ENCODE measurements around the gene MYCBP2. TPM values are rescaled to one million over a fixed set of nuclear protein-coding genes. Genes with fewer than 3 reads are reported as not detected.

The MYCBP2 gene
- total RNA-seq, 1 experiment from 2014 or later, result 22.0 TPM

- TF ChIP-seq CTCF (IDR thresholded peaks at IDR 0.05; ENCODE audit: unreplicated experiment), result no peak
- H3K9me3 Mint-ChIP-seq (ENCODE audit: low read depth, unreplicated experiment), result no peaks in the 10 kb centered on the region
- H3K36me3 Mint-ChIP-seq (ENCODE audit: insufficient read depth, unreplicated experiment), result no peaks in the 10 kb centered on the region
- H3K27ac Mint-ChIP-seq (ENCODE audit: unreplicated experiment), result no peak overlapping the region
- H3K4me1 Mint-ChIP-seq (ENCODE audit: low read depth, unreplicated experiment), result no peaks in the 10 kb centered on the region
- H3K4me3 Mint-ChIP-seq (ENCODE audit: low read depth, unreplicated experiment), result no peak overlapping the region
- intact Hi-C loops (cut with micrococcal nuclease; ENCODE audit: unreplicated experiment), result no loop called here
- CTCF ChIA-PET, result no interaction called here
- DNase-seq, result no peak
- H3K27me3 Mint-ChIP-seq (ENCODE audit: unreplicated experiment), result no peaks in the 10 kb centered on the region
- BruUV-seq (replicated peaks), result no TSS peak
Measured at GRCh38 chr13:77233159-77233558, 93.7 kb downstream of the MYCBP2 start.

GRCh38 chr13:77230560-77230959 is 96.3 kb downstream of the MYCBP2 start:
- CTCF ChIA-PET, result no interaction called here
- H3K27me3 Mint-ChIP-seq (ENCODE audit: unreplicated experiment), result no peaks in the 10 kb centered on the region
- H3K4me1 Mint-ChIP-seq (ENCODE audit: low read depth, unreplicated experiment), result no peaks in the 10 kb centered on the region
- BruUV-seq (replicated peaks), result no TSS peak
- no peak for DNase-seq
- H3K9me3 Mint-ChIP-seq (ENCODE audit: low read depth, unreplicated experiment), result no peaks in the 10 kb centered on the region
- peaks cover 5% of the 10 kb centered on the region for H3K36me3 Mint-ChIP-seq (ENCODE audit: insufficient read depth, unreplicated experiment)
- intact Hi-C loops (cut with micrococcal nuclease; ENCODE audit: unreplicated experiment), result no loop called here
- no peak overlapping the region for H3K4me3 Mint-ChIP-seq (ENCODE audit: low read depth, unreplicated experiment)
- no peak for TF ChIP-seq CTCF (IDR thresholded peaks at IDR 0.05; ENCODE audit: unreplicated experiment)
- H3K27ac Mint-ChIP-seq (ENCODE audit: unreplicated experiment), result no peak overlapping the region

- H3K27ac Mint-ChIP-seq (ENCODE audit: unreplicated experiment), result no peak overlapping the region
- no peaks in the 10 kb centered on the region for H3K4me1 Mint-ChIP-seq (ENCODE audit: low read depth, unreplicated experiment)
- CTCF ChIA-PET, result no interaction called here
- no peaks in the 10 kb centered on the region for H3K27me3 Mint-ChIP-seq (ENCODE audit: unreplicated experiment)
- intact Hi-C loops (cut with micrococcal nuclease; ENCODE audit: unreplicated experiment), result no loop called here
- no peak for TF ChIP-seq CTCF (IDR thresholded peaks at IDR 0.05; ENCODE audit: unreplicated experiment)
- H3K36me3 Mint-ChIP-seq (ENCODE audit: insufficient read depth, unreplicated experiment), result peaks cover 5% of the 10 kb centered on the region
- DNase-seq, result no peak
- no peaks in the 10 kb centered on the region for H3K9me3 Mint-ChIP-seq (ENCODE audit: low read depth, unreplicated experiment)
- H3K4me3 Mint-ChIP-seq (ENCODE audit: low read depth, unreplicated experiment), result no peak overlapping the region
- BruUV-seq (replicated peaks), result no TSS peak
Measured at GRCh38 chr13:77225946-77226345, 100.9 kb downstream of the MYCBP2 start.

GRCh38 chr13:77222909-77223308 is 104.0 kb downstream of the MYCBP2 start:
- CTCF ChIA-PET, result no interaction called here
- no peak for TF ChIP-seq CTCF (IDR thresholded peaks at IDR 0.05; ENCODE audit: unreplicated experiment)
- no peak for DNase-seq
- intact Hi-C loops (cut with micrococcal nuclease; ENCODE audit: unreplicated experiment), result no loop called here
- H3K36me3 Mint-ChIP-seq (ENCODE audit: insufficient read depth, unreplicated experiment), result peaks cover 5% of the 10 kb centered on the region
- H3K4me1 Mint-ChIP-seq (ENCODE audit: low read depth, unreplicated experiment), result no peaks in the 10 kb centered on the region
- BruUV-seq (replicated peaks), result no TSS peak
- H3K4me3 Mint-ChIP-seq (ENCODE audit: low read depth, unreplicated experiment), result no peak overlapping the region
- no peaks in the 10 kb centered on the region for H3K27me3 Mint-ChIP-seq (ENCODE audit: unreplicated experiment)
- H3K27ac Mint-ChIP-seq (ENCODE audit: unreplicated experiment), result no peak overlapping the region
- H3K9me3 Mint-ChIP-seq (ENCODE audit: low read depth, unreplicated experiment), result no peaks in the 10 kb centered on the region

Data from Calu3 (cell line).